HepG2 (cell line): Measurements from ENCODE around the gene CTDSP2. TPM values are rescaled to one million over a fixed set of nuclear protein-coding genes. Genes with fewer than 3 reads are reported as not detected.
A peak's percentile ranks its signal among the peaks of the same experiment; 100 is the strongest.

Experiments used
- CREM ChIP-seq, 2 experiments: sonication (generic) in 1 of 2; formaldehyde crosslinking in 1 of 2; IDR thresholded peaks; 2 replicates each; pipeline versions ENCODE4 v1.4.0 to v1.6.1; 2016 to 2020; ENCODE audit warnings: antibody characterized with exemption in 1 of 2, mild to moderate bottlenecking in 1 of 2, missing genetic modification reagents in 1 of 2
- HES4 ChIP-seq: sonication (generic); formaldehyde crosslinking; IDR thresholded peaks from 2 replicates; pipeline ENCODE4 v1.9.0; 2021; ENCODE audit warnings: mild to moderate bottlenecking, missing genetic modification reagents, borderline replicate concordance
- KLF9 ChIP-seq: IDR thresholded peaks from 2 replicates; pipeline ENCODE4 v1.6.1; 2016; ENCODE audit warnings: low read depth
- RFX3 ChIP-seq: IDR thresholded peaks from 2 replicates; pipeline ENCODE4 v1.6.1; 2016; ENCODE audit warnings: missing biosample characterization, missing genetic modification reagents
- RXRB ChIP-seq: IDR thresholded peaks from 2 replicates; pipeline ENCODE4 v1.6.1; 2016; ENCODE audit warnings: borderline replicate concordance, missing genetic modification reagents, missing compliant biosample characterization
- SOX5 ChIP-seq: IDR thresholded peaks from 2 replicates; pipeline ENCODE4 v1.6.1; 2016; ENCODE audit warnings: borderline replicate concordance
- SRSF4 ChIP-seq: fragments of 200-400 bp; formaldehyde crosslinking; IDR thresholded peaks from one replicate; pipeline ENCODE4 v1.6.1; 2018; ENCODE audit warnings: mild to moderate bottlenecking, low read depth, low read length, moderate library complexity; ENCODE audit not compliant: poor library complexity, severe bottlenecking
- ZNF720 ChIP-seq: sonication (generic); formaldehyde crosslinking; IDR thresholded peaks from 2 replicates; pipeline ENCODE4 v1.4.0; 2020; ENCODE audit warnings: missing genetic modification reagents
- ZNF782 ChIP-seq: sonication (generic); formaldehyde crosslinking; IDR thresholded peaks from 2 replicates; pipeline ENCODE4 v1.4.0; 2020; ENCODE audit warnings: missing genetic modification reagents, mild to moderate bottlenecking, borderline replicate concordance
- ZSCAN21 ChIP-seq: sonication (generic); formaldehyde crosslinking; IDR thresholded peaks from 2 replicates; pipeline ENCODE4 v1.8.0; 2022; ENCODE audit warnings: mild to moderate bottlenecking, missing genetic modification reagents, moderate library complexity, borderline replicate concordance
- polyA plus RNA-seq, 8 experiments: library from polyadenylated mRNA; depleted of rRNA in 3 of 8; stranded (reverse) in 7 of 8; unstranded in 1 of 8; fragments of >200 nt; fragmentation: Illumina TruSeq in 4 of 8; extraction: Trizol in 4 of 8; gene quantifications; 2 replicates each; pipeline versions ENCODE4 v1.2.1 to v1.2.3, GENCODE V29; 2011 to 2016; ENCODE audit warnings: low read depth in 4 of 8, missing spikeins in 1 of 8, mixed read lengths in 1 of 8; ENCODE audit not compliant: insufficient read depth in 1 of 8
- total RNA-seq, 5 experiments: library from RNA; depleted of rRNA; stranded (reverse); fragments of >200 nt; fragmentation: Illumina TruSeq; extraction: Trizol; gene quantifications; 2 replicates each; pipeline ENCODE4 v1.2.3, GENCODE V29; 2016; ENCODE audit warnings: low read depth in 1 of 5
- TF ChIP-seq, protein P1 (sequence below): sonication (generic); formaldehyde crosslinking; IDR thresholded peaks from 2 replicates; pipeline ENCODE4 v1.8.0; 2022; ENCODE audit warnings: missing genetic modification reagents, mild to moderate bottlenecking, moderate library complexity, borderline replicate concordance
- TF ChIP-seq, protein P2 (sequence below): IDR thresholded peaks from 2 replicates; pipeline ENCODE4 v1.6.1; 2016
- TF ChIP-seq, protein P3 (sequence below): sonication (generic); formaldehyde crosslinking; IDR thresholded peaks from 2 replicates; pipeline ENCODE4 v1.4.0; 2020; ENCODE audit warnings: missing genetic modification reagents

CTDSP2 gene
- total and polyA plus RNA-seq, 2 of the 13 experiments (the other 11 are each of a cell fraction or from before 2014, with no cell fraction given): 38.1 to 82.5 TPM

DNA sequence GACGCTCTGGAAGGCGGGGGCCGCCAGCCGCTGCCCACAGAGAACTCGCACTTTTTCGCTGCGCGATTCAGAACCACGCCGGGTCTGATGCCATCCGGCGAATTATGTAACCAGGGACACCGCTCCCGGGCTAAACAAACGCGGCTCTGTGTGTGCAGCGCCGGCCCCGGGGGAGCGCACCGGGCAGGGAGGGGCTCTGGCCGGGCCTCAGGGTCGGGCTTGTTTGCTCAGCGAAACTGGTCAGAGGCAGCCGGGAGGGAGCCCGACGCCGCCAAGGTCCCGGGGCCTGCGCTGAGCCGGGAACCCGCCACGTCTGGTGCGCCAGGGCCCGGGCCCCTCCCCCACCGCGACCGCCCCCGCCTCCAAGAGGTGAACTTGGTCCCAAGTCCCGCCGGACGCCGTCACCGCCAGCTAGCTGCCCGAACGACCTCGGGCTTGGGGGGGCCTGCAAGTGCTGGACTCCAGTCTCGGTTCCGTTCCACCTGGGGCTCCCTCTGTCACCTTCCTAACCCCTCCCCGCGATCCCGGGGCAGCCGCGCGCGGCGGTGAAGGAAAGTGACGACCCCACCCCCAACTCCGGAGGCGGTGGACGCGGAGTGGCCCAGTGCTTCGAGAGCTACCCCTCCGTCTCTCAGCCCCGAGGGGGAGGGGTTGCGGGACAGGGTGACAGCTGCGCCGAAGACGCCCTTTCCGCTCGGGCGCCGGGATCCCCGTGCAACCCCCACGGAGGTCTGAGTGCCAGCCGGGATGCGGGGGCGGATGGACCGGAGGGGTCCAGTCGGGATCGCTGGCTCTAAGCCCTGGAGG lies 848 bp downstream of the CTDSP2 start (continued):
- TF ChIP-seq CREM (IDR thresholded peaks at IDR 0.05) (no peak; the same call in 1 of the 2 replicates), CREM (CRISPR knock-in tag; IDR thresholded peaks at IDR 0.05) (no peak), ZNF782 (CRISPR knock-in tag) (no peak), SRSF4 (no peak), KLF9 (CRISPR knock-in tag) (0 out of 2 replicates have a peak, but pooled peaks have one; percentile 21), ZSCAN21 (CRISPR knock-in tag) (peak; percentile 84; the same call in 1 of the 2 replicates), RFX3 (no peak), SOX5 (CRISPR knock-in tag) (no peak; the same call in none of the 2 replicates), HES4 (CRISPR knock-in tag) (no peak), ZNF720 (no peak), RXRB (peak; percentile 90)
- TF ChIP-seq, protein P1, sequence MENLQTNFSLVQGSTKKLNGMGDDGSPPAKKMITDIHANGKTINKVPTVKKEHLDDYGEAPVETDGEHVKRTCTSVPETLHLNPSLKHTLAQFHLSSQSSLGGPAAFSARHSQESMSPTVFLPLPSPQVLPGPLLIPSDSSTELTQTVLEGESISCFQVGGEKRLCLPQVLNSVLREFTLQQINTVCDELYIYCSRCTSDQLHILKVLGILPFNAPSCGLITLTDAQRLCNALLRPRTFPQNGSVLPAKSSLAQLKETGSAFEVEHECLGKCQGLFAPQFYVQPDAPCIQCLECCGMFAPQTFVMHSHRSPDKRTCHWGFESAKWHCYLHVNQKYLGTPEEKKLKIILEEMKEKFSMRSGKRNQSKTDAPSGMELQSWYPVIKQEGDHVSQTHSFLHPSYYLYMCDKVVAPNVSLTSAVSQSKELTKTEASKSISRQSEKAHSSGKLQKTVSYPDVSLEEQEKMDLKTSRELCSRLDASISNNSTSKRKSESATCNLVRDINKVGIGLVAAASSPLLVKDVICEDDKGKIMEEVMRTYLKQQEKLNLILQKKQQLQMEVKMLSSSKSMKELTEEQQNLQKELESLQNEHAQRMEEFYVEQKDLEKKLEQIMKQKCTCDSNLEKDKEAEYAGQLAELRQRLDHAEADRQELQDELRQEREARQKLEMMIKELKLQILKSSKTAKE (CRISPR knock-in tag): peak; percentile 98
- TF ChIP-seq, protein P2, sequence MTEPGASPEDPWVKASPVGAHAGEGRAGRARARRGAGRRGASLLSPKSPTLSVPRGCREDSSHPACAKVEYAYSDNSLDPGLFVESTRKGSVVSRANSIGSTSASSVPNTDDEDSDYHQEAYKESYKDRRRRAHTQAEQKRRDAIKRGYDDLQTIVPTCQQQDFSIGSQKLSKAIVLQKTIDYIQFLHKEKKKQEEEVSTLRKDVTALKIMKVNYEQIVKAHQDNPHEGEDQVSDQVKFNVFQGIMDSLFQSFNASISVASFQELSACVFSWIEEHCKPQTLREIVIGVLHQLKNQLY (CRISPR knock-in tag): no peak; the same call in 1 of the 2 replicates
- TF ChIP-seq, protein P3, sequence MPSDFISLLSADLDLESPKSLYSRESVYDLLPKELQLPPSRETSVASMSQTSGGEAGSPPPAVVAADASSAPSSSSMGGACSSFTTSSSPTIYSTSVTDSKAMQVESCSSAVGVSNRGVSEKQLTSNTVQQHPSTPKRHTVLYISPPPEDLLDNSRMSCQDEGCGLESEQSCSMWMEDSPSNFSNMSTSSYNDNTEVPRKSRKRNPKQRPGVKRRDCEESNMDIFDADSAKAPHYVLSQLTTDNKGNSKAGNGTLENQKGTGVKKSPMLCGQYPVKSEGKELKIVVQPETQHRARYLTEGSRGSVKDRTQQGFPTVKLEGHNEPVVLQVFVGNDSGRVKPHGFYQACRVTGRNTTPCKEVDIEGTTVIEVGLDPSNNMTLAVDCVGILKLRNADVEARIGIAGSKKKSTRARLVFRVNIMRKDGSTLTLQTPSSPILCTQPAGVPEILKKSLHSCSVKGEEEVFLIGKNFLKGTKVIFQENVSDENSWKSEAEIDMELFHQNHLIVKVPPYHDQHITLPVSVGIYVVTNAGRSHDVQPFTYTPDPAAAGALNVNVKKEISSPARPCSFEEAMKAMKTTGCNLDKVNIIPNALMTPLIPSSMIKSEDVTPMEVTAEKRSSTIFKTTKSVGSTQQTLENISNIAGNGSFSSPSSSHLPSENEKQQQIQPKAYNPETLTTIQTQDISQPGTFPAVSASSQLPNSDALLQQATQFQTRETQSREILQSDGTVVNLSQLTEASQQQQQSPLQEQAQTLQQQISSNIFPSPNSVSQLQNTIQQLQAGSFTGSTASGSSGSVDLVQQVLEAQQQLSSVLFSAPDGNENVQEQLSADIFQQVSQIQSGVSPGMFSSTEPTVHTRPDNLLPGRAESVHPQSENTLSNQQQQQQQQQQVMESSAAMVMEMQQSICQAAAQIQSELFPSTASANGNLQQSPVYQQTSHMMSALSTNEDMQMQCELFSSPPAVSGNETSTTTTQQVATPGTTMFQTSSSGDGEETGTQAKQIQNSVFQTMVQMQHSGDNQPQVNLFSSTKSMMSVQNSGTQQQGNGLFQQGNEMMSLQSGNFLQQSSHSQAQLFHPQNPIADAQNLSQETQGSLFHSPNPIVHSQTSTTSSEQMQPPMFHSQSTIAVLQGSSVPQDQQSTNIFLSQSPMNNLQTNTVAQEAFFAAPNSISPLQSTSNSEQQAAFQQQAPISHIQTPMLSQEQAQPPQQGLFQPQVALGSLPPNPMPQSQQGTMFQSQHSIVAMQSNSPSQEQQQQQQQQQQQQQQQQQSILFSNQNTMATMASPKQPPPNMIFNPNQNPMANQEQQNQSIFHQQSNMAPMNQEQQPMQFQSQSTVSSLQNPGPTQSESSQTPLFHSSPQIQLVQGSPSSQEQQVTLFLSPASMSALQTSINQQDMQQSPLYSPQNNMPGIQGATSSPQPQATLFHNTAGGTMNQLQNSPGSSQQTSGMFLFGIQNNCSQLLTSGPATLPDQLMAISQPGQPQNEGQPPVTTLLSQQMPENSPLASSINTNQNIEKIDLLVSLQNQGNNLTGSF: no peak
